Vagina (tissue), 2 donors: Measurements from ENCODE around the gene CCSER1.

Source experiments
- CTCF ChIP-seq, 3 experiments: fragments of 450-650 bp in 2 of 3; fragments of 200-600 bp in 1 of 3; sonication (generic) in 1 of 3; IDR thresholded peaks; one replicate each; pipeline ENCODE4 v1.5.1; 2017 to 2019; ENCODE audit warnings: antibody characterized with exemption in 3 of 3, mild to moderate bottlenecking in 2 of 3, moderate library complexity in 2 of 3
- POLR2A ChIP-seq, 2 donors: fragments of 450-650 bp; IDR thresholded peaks; one replicate each; pipeline ENCODE4 v1.6.1; 2017; ENCODE audit warnings: antibody characterized with exemption in 2 of 2, mild to moderate bottlenecking in 2 of 2, moderate library complexity in 2 of 2
- POLR2AphosphoS5 ChIP-seq, 2 donors: sonication (generic); formaldehyde crosslinking; IDR thresholded peaks; one replicate each; pipeline ENCODE4 v1.9.0; 2017; ENCODE audit warnings: antibody characterized with exemption in 2 of 2, mild to moderate bottlenecking in 2 of 2, low read depth in 1 of 2; ENCODE audit not compliant: insufficient read depth in 1 of 2

GRCh38 chr4:90766837-90767236 is 639.6 kb downstream of the CCSER1 start:
- TF ChIP-seq CTCF (IDR thresholded peaks at IDR 0.05): no peak
- TF ChIP-seq POLR2A (IDR thresholded peaks at IDR 0.05): no peak
- TF ChIP-seq POLR2AphosphoS5 (IDR thresholded peaks at IDR 0.05; ENCODE audit: insufficient read depth in 1 of 2, low read depth in 1 of 2): no peak
